PC-3 (cell line): ENCODE measurements around the gene CCDC80. TPM values are rescaled to one million over a fixed set of nuclear protein-coding genes. Genes with fewer than 3 reads are reported as not detected.

Experiments
- ATAC-seq: fragments of 200-7000 bp; cut with Tn5 transposase; 2 replicates; pipeline ENCODE4 v1.9.1; 2020; ENCODE audit warnings: mild to moderate bottlenecking, moderate library complexity
- BruUV-seq: library from RNA; stranded (reverse); fragments of 400-500 nt; replicated peaks from 2 replicates; lab custom pipeline; 2021; lab: Mats Ljungman, UMichigan
- CTCF ChIA-PET: fragments of 300-600 bp; sonication (Branson Sonifier 250); formaldehyde crosslinking; loops from one replicate; lab custom pipeline; 2022; ENCODE audit warnings: antibody characterized with exemption; lab: Charles Lee
- POLR2A ChIA-PET: fragments of 300-600 bp; sonication (Branson Sonifier 250); formaldehyde crosslinking; loops from one replicate; lab custom pipeline; 2022; ENCODE audit warnings: antibody characterized with exemption; ENCODE audit not compliant: unreplicated experiment; lab: Charles Lee
- DNase-seq: peaks from one replicate; pipeline ENCODE4 v3.0.0-alpha.2; 2015
- H2AFZ ChIP-seq: fragments of 300-600 bp; sonication (generic); 2 replicates; pipeline ENCODE4 v1.6.0; 2016; ENCODE audit warnings: antibody characterized with exemption, low read length
- H3F3A ChIP-seq: fragments of 300-600 bp; sonication (generic); one replicate; pipeline ENCODE4 v1.6.0; 2017; ENCODE audit warnings: antibody characterized with exemption, low read length, control low read depth, mild to moderate bottlenecking; ENCODE audit not compliant: unreplicated experiment
- H3K27ac ChIP-seq: fragments of 300-600 bp; sonication (generic); 2 replicates; pipeline ENCODE4 v1.5.1; 2016; ENCODE audit warnings: mild to moderate bottlenecking, low read length
- H3K27me3 ChIP-seq: fragments of 300-600 bp; sonication (generic); 2 replicates; pipeline ENCODE4 v1.6.1; 2016; ENCODE audit warnings: low read length, mixed read lengths
- H3K36me3 ChIP-seq: fragments of 300-600 bp; sonication (generic); 2 replicates; pipeline ENCODE4 v1.6.1; 2016; ENCODE audit warnings: low read depth, mixed run types, low read length, mixed read lengths
- H3K4me1 ChIP-seq: fragments of 300-600 bp; sonication (generic); 2 replicates; pipeline ENCODE4 v1.5.1; 2016; ENCODE audit warnings: low read length; ENCODE audit not compliant: insufficient read depth
- H3K4me2 ChIP-seq: fragments of 300-600 bp; sonication (generic); 2 replicates; pipeline ENCODE4 v1.6.0; 2016; ENCODE audit warnings: low read length
- H3K4me3 ChIP-seq: fragments of 300-600 bp; sonication (generic); 2 replicates; pipeline ENCODE4 v1.5.1; 2016; ENCODE audit warnings: mild to moderate bottlenecking, low read length, mixed read lengths
- H3K79me2 ChIP-seq: fragments of 300-600 bp; sonication (generic); 2 replicates; pipeline ENCODE4 v1.6.1; 2017; ENCODE audit warnings: low read length, mixed read lengths
- H3K9ac ChIP-seq: fragments of 300-600 bp; sonication (generic); 2 replicates; pipeline ENCODE4 v1.6.0; 2016; ENCODE audit warnings: mild to moderate bottlenecking, low read length
- H3K9me2 ChIP-seq: fragments of 300-600 bp; sonication (generic); replicated peaks from 2 replicates; pipeline ENCODE4 v1.6.1; 2016; ENCODE audit warnings: mixed run types, low read length, mixed read lengths
- H3K9me3 ChIP-seq: fragments of 300-600 bp; sonication (generic); 2 replicates; pipeline ENCODE4 v1.6.1; 2016; ENCODE audit warnings: low read length, mixed read lengths
- H4K20me1 ChIP-seq: fragments of 300-600 bp; sonication (generic); 2 replicates; pipeline ENCODE4 v1.6.1; 2016; ENCODE audit warnings: low read length, mixed read lengths
- CTCF ChIP-seq: fragments of 300-600 bp; sonication (generic); conservative IDR thresholded peaks from 2 replicates; pipeline ENCODE4 v1.5.1; 2017; ENCODE audit warnings: antibody characterized with exemption, low read depth, mild to moderate bottlenecking, low read length
- EZH2 ChIP-seq: fragments of 300-600 bp; sonication (generic); IDR thresholded peaks from one replicate; pipeline ENCODE4 v1.6.1; 2017; ENCODE audit warnings: antibody characterized with exemption, mild to moderate bottlenecking, low read length; ENCODE audit not compliant: unreplicated experiment
- EZH2phosphoT487 ChIP-seq: fragments of 300-600 bp; sonication (generic); IDR thresholded peaks from 2 replicates; pipeline ENCODE4 v1.6.1; 2018; ENCODE audit warnings: mild to moderate bottlenecking, antibody characterized with exemption, low read length, borderline replicate concordance
- intact Hi-C: fragments of 100-400 bp; cut with micrococcal nuclease; formaldehyde crosslinking; loops from 2 replicates; pipeline ENCODE4 v1.9.0; 2023
- total RNA-seq: library from RNA; depleted of rRNA; stranded (reverse); fragments of >200 nt; gene quantifications from 2 replicates; pipeline ENCODE4 v1.2.3, GENCODE V29; 2014

The CCDC80 gene
- total RNA-seq, 1 experiment from 2014 or later: 17.0 TPM

DNA sequence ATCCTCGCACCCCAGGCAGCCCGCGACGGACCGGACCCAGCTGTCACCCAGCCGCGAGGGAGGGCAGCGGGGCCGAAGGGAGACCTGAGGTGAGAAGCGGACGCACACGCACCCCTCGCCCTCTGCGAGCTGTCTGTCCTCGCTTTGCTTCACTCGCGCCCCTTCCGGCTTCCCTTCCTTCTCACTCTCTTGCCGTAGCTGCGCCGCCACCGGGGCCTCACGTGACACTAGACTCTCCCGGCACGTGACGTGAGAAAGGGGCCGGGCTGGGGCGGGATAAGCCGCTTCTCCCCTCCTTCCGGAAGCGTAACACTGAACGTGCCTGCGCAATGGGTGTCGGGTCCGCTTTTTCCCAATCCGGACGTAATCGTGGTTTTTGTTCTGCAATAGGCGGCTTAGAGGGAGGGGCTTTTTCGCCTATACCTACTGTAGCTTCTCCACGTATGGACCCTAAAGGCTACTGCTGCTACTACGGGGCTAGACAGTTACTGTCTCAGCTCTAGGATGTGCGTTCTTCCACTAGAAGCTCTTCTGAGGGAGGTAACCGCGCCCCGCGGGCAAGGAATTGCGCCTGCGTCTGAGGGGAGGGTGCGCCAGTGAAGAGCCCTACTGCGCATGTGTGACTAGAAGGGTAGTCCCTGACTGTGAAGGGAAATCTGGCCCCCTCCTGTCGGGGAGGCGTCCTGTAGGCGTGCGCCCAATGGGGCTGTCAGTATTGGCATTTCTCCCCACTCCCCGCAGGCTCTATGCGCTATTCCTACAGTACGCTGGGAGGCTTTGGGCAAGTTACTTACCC lies 79.0 kb downstream of the CCDC80 start, which contains the start of the genes ATG3 and SLC35A5:
TSS of gene ATG3 (minus strand) at position 229 of the 796 bp plus-strand sequence. CDS start 434 bp downstream, outside the sequence.
TSS of gene SLC35A5 (plus strand) at position 312 of the 796 bp plus-strand sequence. CDS start 1,359 bp downstream, outside the sequence.
- TF ChIP-seq EZH2: no peak
- no peak for TF ChIP-seq CTCF
- no peak for TF ChIP-seq EZH2phosphoT487
- Histone ChIP-seq H3K4me3 (peak within 1 kb of the TSS; percentile 96), H3K27me3 (no peaks in the 10 kb centered on the region), H3K9me2 (no peaks in the 10 kb centered on the region), H3K4me1 (peaks cover 21% of the 10 kb centered on the region), H3F3A (no peaks in the 10 kb centered on the region), H3K9me3 (no peaks in the 10 kb centered on the region), H3K9ac (peak within 1 kb of the TSS; percentile 89), H3K79me2 (peaks cover 51% of the 10 kb centered on the region), H3K27ac (peak within 1 kb of the TSS; percentile 92), H3K4me2 (peak within 1 kb of the TSS; percentile 92), H2AFZ (peak within 1 kb of the TSS; percentile 95), H3K36me3 (peaks cover 3% of the 10 kb centered on the region; the same call in 1 of the 2 replicates), H4K20me1 (peaks cover 12% of the 10 kb centered on the region; the same call in 1 of the 2 replicates)
- ChIA-PET CTCF (no interaction called here), POLR2A (interaction anchor here (0.6 to 1.0 kb wide), 3 partner anchors 55 to 447 kb away, joined by 3 to 5 read pairs (median 3); no protein-coding TSS in a partner anchor)
- TSS peak; percentile 73 for BruUV-seq
- peak; percentile 83 for ATAC-seq
- intact Hi-C loops: loop anchor here (1.0 to 5.0 kb wide), 3 partner anchors 32 to 429 kb away; no protein-coding TSS in a partner anchor
- DNase-seq: peak; percentile 98

DNA sequence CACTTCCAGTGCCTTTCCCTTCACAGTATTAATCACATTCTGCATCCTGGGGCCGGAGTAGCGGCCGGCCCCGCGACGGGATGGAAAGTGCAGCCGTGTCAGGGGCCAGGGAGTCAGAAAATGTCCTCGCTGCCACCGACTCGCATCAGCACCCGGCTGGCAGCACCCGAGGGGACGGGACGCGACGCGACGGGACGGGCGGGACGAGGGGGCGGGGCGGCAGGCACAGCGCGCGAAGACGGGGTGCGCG lies 79.5 kb downstream of the CCDC80 start:
- H3K4me3 ChIP-seq: peak overlapping the region; percentile 96
- intact Hi-C loops: loop anchor here (5.0 kb wide), 1 partner anchor 211 kb away; no protein-coding TSS in a partner anchor
- H2AFZ ChIP-seq: peak overlapping the region; percentile 95
- DNase-seq (no peak), ATAC-seq (peak; percentile 52)
- peaks cover 53% of the 10 kb centered on the region for H3K79me2 ChIP-seq
- no peaks in the 10 kb centered on the region for H3K9me2 ChIP-seq
- TF ChIP-seq CTCF (no peak), EZH2 (no peak), EZH2phosphoT487 (no peak)
- H3K27ac ChIP-seq: peak overlapping the region; percentile 92
- H3K27me3 ChIP-seq: no peaks in the 10 kb centered on the region
- ChIA-PET CTCF (no interaction called here), POLR2A (no interaction called here)
- H3K9me3 ChIP-seq: no peaks in the 10 kb centered on the region
- BruUV-seq: no TSS peak
- no peaks in the 10 kb centered on the region for H3F3A ChIP-seq
- peaks cover 3% of the 10 kb centered on the region; the same call in 1 of the 2 replicates for H3K36me3 ChIP-seq
- peak overlapping the region; percentile 92 for H3K4me2 ChIP-seq
- peaks cover 21% of the 10 kb centered on the region for H3K4me1 ChIP-seq
- peaks cover 12% of the 10 kb centered on the region; the same call in 1 of the 2 replicates for H4K20me1 ChIP-seq
- peak overlapping the region; percentile 89 for H3K9ac ChIP-seq
